Kidney capillary endothelial cell (primary cell): ENCODE measurements around the gene CAPN15.

Source experiments
- DNase-seq: peaks from one replicate; pipeline ENCODE4 v3.0.0-alpha.2; 2018; ENCODE audit warnings: low spot score

The CAPN15 gene

GRCh38 chr16:546909-547770 lies 19.6 kb downstream of the CAPN15 start:
- no peak for DNase-seq

- no peak for DNase-seq
These were observed 21.1 kb downstream of the CAPN15 start for GRCh38 chr16:548586-548985.

- DNase-seq = no peak
These were observed 22.2 kb downstream of the CAPN15 start for GRCh38 chr16:549544-550263.

- no peak for DNase-seq
These were observed 23.7 kb downstream of the CAPN15 start for GRCh38 chr16:551210-551609.

- no peak for DNase-seq
These were observed 24.7 kb downstream of the CAPN15 start for GRCh38 chr16:552171-552570.

- no peak for DNase-seq
These were observed 26.2 kb downstream of the CAPN15 start for GRCh38 chr16:553601-554296.

GRCh38 chr16:554297-554621 lies 26.7 kb downstream of the CAPN15 start:
- DNase-seq = no peak

GRCh38 chr16:554640-555365 lies 27.3 kb downstream of the CAPN15 start:
- DNase-seq = no peak

- DNase-seq = no peak
These were observed 28.3 kb downstream of the CAPN15 start for GRCh38 chr16:555528-556473.

GRCh38 chr16:556474-557173 lies 29.1 kb downstream of the CAPN15 start:
- no peak for DNase-seq

GRCh38 chr16:557463-558297 lies 30.2 kb downstream of the CAPN15 start:
- DNase-seq = no peak

- DNase-seq = no peak
These were observed 30.9 kb downstream of the CAPN15 start for GRCh38 chr16:558298-559020.

GRCh38 chr16:559021-559380 lies 31.5 kb downstream of the CAPN15 start:
- no peak for DNase-seq

GRCh38 chr16:559411-560203 lies 32.1 kb downstream of the CAPN15 start:
- DNase-seq = no peak

GRCh38 chr16:560204-560700 lies 32.7 kb downstream of the CAPN15 start, which contains the start of gene PRR35:
PRR35 (plus strand) TSS chr16:560394; CDS start chr16:563295, 2,901 bp downstream.
- DNase-seq = no peak

- no peak for DNase-seq
These were observed 33.3 kb downstream of the CAPN15 start for GRCh38 chr16:560701-561412.

GRCh38 chr16:561413-561794 lies 33.9 kb downstream of the CAPN15 start:
- no peak for DNase-seq
